Stomach (tissue), 4 donors: ENCODE measurements around the gene IRS2.

ENCODE experiments used
- EP300 ChIP-seq: sonication (generic); formaldehyde crosslinking; IDR thresholded peaks from one replicate; pipeline ENCODE4 v1.6.1; 2017; ENCODE audit warnings: antibody characterized with exemption
- TF ChIP-seq, protein P1 (sequence below), 7 experiments: fragments of 450-650 bp in 4 of 7; fragments of 200-600 bp in 3 of 7; sonication (generic) in 3 of 7; IDR thresholded peaks; one replicate each; pipeline ENCODE4 v1.5.1; 2016 to 2019; ENCODE audit warnings: antibody characterized with exemption in 7 of 7, control low read depth in 2 of 7, mild to moderate bottlenecking in 1 of 7

DNA sequence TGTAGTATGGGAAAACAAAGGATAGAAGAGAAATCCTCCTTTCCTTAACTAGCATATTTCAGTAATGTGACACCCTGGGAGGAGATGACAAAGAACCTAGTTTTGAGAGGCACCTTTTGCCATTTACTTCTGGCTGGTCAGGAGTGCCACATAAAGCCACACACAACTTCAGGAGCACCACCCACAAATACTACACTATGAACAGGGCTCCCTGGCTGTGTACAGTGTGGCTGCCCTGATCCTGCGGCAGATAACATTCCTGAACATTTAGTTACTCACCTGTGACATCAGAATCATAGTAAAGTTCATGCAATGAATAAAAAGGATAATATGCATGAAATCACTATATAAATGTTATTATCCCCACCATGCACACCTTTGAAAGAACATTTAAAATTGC, 17.4 kb upstream of the IRS2 start:
- TF ChIP-seq, protein P1, sequence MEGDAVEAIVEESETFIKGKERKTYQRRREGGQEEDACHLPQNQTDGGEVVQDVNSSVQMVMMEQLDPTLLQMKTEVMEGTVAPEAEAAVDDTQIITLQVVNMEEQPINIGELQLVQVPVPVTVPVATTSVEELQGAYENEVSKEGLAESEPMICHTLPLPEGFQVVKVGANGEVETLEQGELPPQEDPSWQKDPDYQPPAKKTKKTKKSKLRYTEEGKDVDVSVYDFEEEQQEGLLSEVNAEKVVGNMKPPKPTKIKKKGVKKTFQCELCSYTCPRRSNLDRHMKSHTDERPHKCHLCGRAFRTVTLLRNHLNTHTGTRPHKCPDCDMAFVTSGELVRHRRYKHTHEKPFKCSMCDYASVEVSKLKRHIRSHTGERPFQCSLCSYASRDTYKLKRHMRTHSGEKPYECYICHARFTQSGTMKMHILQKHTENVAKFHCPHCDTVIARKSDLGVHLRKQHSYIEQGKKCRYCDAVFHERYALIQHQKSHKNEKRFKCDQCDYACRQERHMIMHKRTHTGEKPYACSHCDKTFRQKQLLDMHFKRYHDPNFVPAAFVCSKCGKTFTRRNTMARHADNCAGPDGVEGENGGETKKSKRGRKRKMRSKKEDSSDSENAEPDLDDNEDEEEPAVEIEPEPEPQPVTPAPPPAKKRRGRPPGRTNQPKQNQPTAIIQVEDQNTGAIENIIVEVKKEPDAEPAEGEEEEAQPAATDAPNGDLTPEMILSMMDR (IDR thresholded peaks at IDR 0.05), result no peak
- TF ChIP-seq EP300, result no peak
